Sciatic nerve (tissue), 2 donors: ENCODE results near the gene KLHL18. TPM values are rescaled to one million over a fixed set of nuclear protein-coding genes. Genes with fewer than 3 reads are reported as not detected.
"Not testable (repeated sequence)": the region's sequence is repeated elsewhere in the genome, so short reads cannot be mapped to it uniquely, and the experiment has no call there.

Experiments used
- ATAC-seq: fragments of 200-7000 bp; cut with Tn5 transposase; one replicate; pipeline ENCODE4 v1.9.1; 2020; ENCODE audit warnings: mild to moderate bottlenecking, moderate library complexity
- DNase-seq: peaks from one replicate; pipeline ENCODE4 v3.0.0-alpha.2; 2020; ENCODE audit warnings: low spot score
- intact Hi-C: fragments of 100-400 bp; cut with DNase I; formaldehyde crosslinking; loops from one replicate; pipeline ENCODE4 v1.14.2; 2022
- total RNA-seq: library from RNA; stranded (reverse); fragmentation: NEBNext Ultra II Directional; extraction: Animal tissue kit (Norgen Biotek cat#: 25700); gene quantifications from one replicate; pipeline ENCODE4 v1.2.1, GENCODE V29; 2021
- donor health status: DM: no; HTN: no; CAD: no.
- donor health status: DM: no; HTN: no; CAD: no.

Gene KLHL18
- 21.0 TPM for total RNA-seq

GRCh38 chr3:47282424-47283192 lies at the start of gene KLHL18, which contains the start of gene KIF9:
KLHL18 (plus strand) TSS chr3:47282944; CDS start chr3:47282966, 22 bp downstream.
KIF9 (minus strand) TSS chr3:47282799; CDS start chr3:47277374, 5,425 bp downstream.
- ATAC-seq: peak; percentile 98

GRCh38 chr3:47238017-47238416 lies 44.7 kb upstream of the KLHL18 start:
- ATAC-seq (no peak), DNase-seq (no peak)
- intact Hi-C loops: no loop called here

More at GRCh38 chr3:47282424-47283192, at the start of gene KLHL18, which contains the start of gene KIF9:
- DNase-seq: peak; percentile 96
- intact Hi-C loops: no loop called here

GRCh38 chr3:47239929-47240328 lies 42.8 kb upstream of the KLHL18 start:
- intact Hi-C loops: no loop called here
- ATAC-seq (no peak), DNase-seq (no peak)

GRCh38 chr3:47243419-47244147 lies 39.2 kb upstream of the KLHL18 start:
- intact Hi-C loops: no loop called here
- no peak for ATAC-seq
- DNase-seq: no peak

- intact Hi-C loops: no loop called here
- DNase-seq (no peak), ATAC-seq (no peak)
Measured at GRCh38 chr3:47244531-47245100, 38.1 kb upstream of the KLHL18 start.

- DNase-seq (no peak), ATAC-seq (no peak)
- intact Hi-C loops: no loop called here
Measured at GRCh38 chr3:47245271-47245670, 37.5 kb upstream of the KLHL18 start.

- ATAC-seq (no peak), DNase-seq (no peak)
Measured at GRCh38 chr3:47247131-47248064, 35.3 kb upstream of the KLHL18 start.

GRCh38 chr3:47250309-47251060 lies 32.3 kb upstream of the KLHL18 start:
- DNase-seq (peak; percentile 65), ATAC-seq (peak; percentile 77)
- intact Hi-C loops: no loop called here

More at GRCh38 chr3:47247131-47248064, 35.3 kb upstream of the KLHL18 start:
- intact Hi-C loops: no loop called here

GRCh38 chr3:47251085-47251484 lies 31.7 kb upstream of the KLHL18 start:
- intact Hi-C loops, ATAC-seq, DNase-seq: not testable (repeated sequence)

DNA sequence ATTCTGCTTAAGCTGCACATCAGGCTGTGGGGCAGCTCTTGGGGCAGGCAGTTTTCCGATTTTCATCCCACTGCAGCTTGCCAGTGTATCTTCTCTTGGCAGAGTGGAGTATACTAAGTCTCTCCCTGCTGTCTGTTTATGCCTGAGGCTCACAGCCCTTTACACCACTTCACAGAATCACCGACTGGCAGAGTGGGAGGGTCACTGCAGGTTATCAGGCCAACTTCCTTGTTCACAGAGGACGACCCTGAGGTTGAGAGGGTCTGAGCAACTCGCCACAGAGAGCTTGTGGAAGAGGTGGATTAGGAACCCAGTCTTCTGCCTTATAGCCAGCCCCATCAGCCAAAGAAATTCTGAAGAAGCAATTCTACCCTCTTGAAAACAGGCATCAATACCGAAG lies 31.1 kb upstream of the KLHL18 start:
- no peak for DNase-seq
- ATAC-seq: no peak
- intact Hi-C loops: no loop called here

- intact Hi-C loops, DNase-seq, ATAC-seq: not testable (repeated sequence)
Measured at GRCh38 chr3:47256331-47256730, 26.4 kb upstream of the KLHL18 start.

GRCh38 chr3:47259114-47259513 lies 23.6 kb upstream of the KLHL18 start:
- ATAC-seq: no peak
- intact Hi-C loops: no loop called here
- no peak for DNase-seq

DNA sequence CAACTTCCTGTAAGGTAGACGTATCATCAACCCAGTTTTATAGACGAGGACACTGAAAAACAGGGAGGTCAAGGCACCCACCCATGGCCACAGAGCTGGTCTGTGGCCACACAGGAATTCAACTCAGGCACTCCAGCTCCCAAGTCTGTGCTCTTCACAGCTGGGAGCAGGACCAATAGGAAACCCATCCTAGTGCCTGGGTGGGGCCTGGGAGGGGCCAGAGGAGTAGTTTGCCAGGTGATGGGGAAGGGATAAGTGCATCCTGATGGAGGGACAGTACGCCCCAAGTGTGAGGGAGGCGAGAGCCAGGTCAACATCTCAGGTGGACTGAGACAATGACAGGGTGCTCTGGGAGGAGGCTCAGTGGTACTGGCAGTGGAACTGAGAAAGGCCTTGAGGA lies 22.1 kb upstream of the KLHL18 start:
- ATAC-seq (no peak), DNase-seq (no peak)
- intact Hi-C loops: no loop called here

- intact Hi-C loops: no loop called here
- DNase-seq: no peak
- ATAC-seq: no peak
Measured at GRCh38 chr3:47261301-47261700, 21.4 kb upstream of the KLHL18 start.

- ATAC-seq: no peak
Measured at GRCh38 chr3:47265008-47265407, 17.7 kb upstream of the KLHL18 start.

GRCh38 chr3:47265725-47266428 lies 16.9 kb upstream of the KLHL18 start:
- DNase-seq (no peak), ATAC-seq (peak; percentile 36)
- intact Hi-C loops: no loop called here

More at GRCh38 chr3:47265008-47265407, 17.7 kb upstream of the KLHL18 start:
- no peak for DNase-seq
- intact Hi-C loops: no loop called here

DNA sequence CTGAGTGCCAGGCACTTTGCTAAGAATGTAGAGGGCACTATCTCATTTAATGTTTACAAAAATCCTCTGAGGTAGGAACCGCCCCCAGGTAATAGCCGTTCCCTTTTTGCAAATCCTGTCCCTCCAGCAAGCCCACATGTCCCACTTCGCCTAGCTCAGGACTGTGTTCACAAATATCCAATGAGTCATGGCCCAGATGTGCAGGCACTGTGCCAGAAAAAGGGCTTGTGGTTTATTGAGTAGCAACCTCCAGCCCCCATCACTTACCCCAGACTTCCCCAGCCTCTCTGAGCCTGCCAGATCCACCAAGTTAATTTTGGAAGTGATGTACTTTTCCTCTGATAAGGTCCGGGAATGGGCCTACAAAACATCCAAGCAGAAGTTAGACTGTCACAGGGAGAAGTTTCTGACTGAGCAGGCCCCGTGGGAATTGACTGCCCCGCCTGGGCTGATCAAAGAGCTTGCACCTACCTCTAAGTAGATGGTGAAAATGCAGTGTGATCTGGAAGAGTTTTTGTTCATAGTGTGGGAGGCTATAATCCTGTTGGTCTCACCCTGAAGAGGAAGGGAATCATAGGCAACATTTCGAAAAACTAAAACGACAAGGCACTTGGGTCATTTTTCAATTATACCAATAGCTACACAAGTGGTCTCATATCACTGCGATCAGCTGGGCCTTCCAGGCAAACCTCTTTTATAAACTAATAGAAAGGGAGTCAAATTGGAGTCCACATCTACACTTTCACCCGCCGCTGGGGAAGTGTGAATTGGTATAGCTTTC lies 15.8 kb upstream of the KLHL18 start:
- ATAC-seq (peak; percentile 96), DNase-seq (peak; percentile 89)
- intact Hi-C loops: no loop called here
